HCT116 (cell line): Measurements from ENCODE around the gene OSBPL8.

Source experiments
- CEBPB ChIP-seq: IDR thresholded peaks from 2 replicates; pipeline ENCODE4 v1.6.1; 2012; ENCODE audit warnings: low read depth
- CTCF ChIP-seq, 3 experiments: fragments of 200-600 bp in 1 of 3; sonication (generic) in 1 of 3; IDR thresholded peaks in 2 of 3; conservative IDR thresholded peaks in 1 of 3; 2 replicates each; pipeline ENCODE4 v1.5.1; 2012 to 2017; ENCODE audit warnings: low read depth in 2 of 3, low read length in 2 of 3, antibody characterized with exemption in 1 of 3, borderline replicate concordance in 1 of 3, control low read depth in 1 of 3, mild to moderate bottlenecking in 1 of 3, mixed read lengths in 1 of 3, mixed run types in 1 of 3, moderate library complexity in 1 of 3; ENCODE audit not compliant: insufficient read depth in 1 of 3
- EZH2 ChIP-seq: fragments of 200-600 bp; sonication (generic); IDR thresholded peaks from 2 replicates; pipeline ENCODE4 v1.6.1; 2017; ENCODE audit warnings: antibody characterized with exemption, mixed run types
- POLR2A ChIP-seq: IDR thresholded peaks from 2 replicates; pipeline ENCODE4 v1.7.0; 2011; ENCODE audit warnings: borderline replicate concordance; ENCODE audit not compliant: insufficient read depth, insufficient read length; ENCODE audit errors: extremely low read depth
- RAD21 ChIP-seq: IDR thresholded peaks from 2 replicates; pipeline ENCODE4 v1.6.1; 2012; ENCODE audit warnings: low read depth, mild to moderate bottlenecking
- SRF ChIP-seq: IDR thresholded peaks from 2 replicates; pipeline ENCODE4 v1.6.1; 2012; ENCODE audit warnings: low read depth

- TF ChIP-seq CTCF (IDR thresholded peaks at IDR 0.05 in 2 of 3, conservative IDR thresholded peaks at IDR 0.05 in 1 of 3; ENCODE audit: borderline replicate concordance in 1 of 3, insufficient read depth in 1 of 3, low read depth in 2 of 3, low read length in 2 of 3): no peak
- no peak for TF ChIP-seq EZH2
- TF ChIP-seq RAD21: no peak
- no peak for TF ChIP-seq POLR2A
- no peak for TF ChIP-seq SRF
- no peak for TF ChIP-seq CEBPB
Observed at GRCh38 chr12:76341436-76342030, 218.0 kb downstream of the OSBPL8 start.
